H9 (cell line): ENCODE measurements around the gene HPDL. TPM values are rescaled to one million over a fixed set of nuclear protein-coding genes. Genes with fewer than 3 reads are reported as not detected.

Experiments used
- DNase-seq: peaks from one replicate; pipeline ENCODE4 v3.0.0-alpha.2; 2017
- H2AFZ ChIP-seq: one replicate; pipeline ENCODE4 v1.6.1; 2013; ENCODE audit warnings: mild to moderate bottlenecking, low read length, control low read depth, moderate library complexity
- H2AK5ac ChIP-seq: 2 replicates; pipeline ENCODE4 v1.6.1; 2013; ENCODE audit warnings: low read length, control low read depth, mixed read lengths; ENCODE audit not compliant: insufficient read length
- H2BK120ac ChIP-seq: one replicate; pipeline ENCODE4 v1.6.1; 2013; ENCODE audit warnings: low read depth, mild to moderate bottlenecking, low read length, control low read depth, inconsistent platforms; ENCODE audit not compliant: poor library complexity, severe bottlenecking
- H2BK12ac ChIP-seq: 2 replicates; pipeline ENCODE4 v1.6.1; 2013; ENCODE audit warnings: low read length, control low read depth, mixed read lengths, low read depth; ENCODE audit not compliant: insufficient read length
- H2BK15ac ChIP-seq: 2 replicates; pipeline ENCODE4 v1.6.1; 2013; ENCODE audit warnings: low read depth, low read length, control low read depth
- H2BK20ac ChIP-seq: one replicate; pipeline ENCODE4 v1.6.1; 2013; ENCODE audit warnings: low read depth, mild to moderate bottlenecking, low read length, control low read depth, inconsistent platforms; ENCODE audit not compliant: poor library complexity, severe bottlenecking
- H2BK5ac ChIP-seq: 2 replicates; pipeline ENCODE4 v1.6.1; 2013; ENCODE audit warnings: low read length, control low read depth, mixed read lengths; ENCODE audit not compliant: insufficient read length
- H3K14ac ChIP-seq: 2 replicates; pipeline ENCODE4 v1.6.1; 2013; ENCODE audit warnings: low read length, control low read depth; ENCODE audit not compliant: insufficient read depth
- H3K18ac ChIP-seq: 2 replicates; pipeline ENCODE4 v1.6.1; 2013; ENCODE audit warnings: low read depth, mild to moderate bottlenecking, mixed read lengths, low read length, control low read depth; ENCODE audit not compliant: insufficient read length
- H3K23ac ChIP-seq: 2 replicates; pipeline ENCODE4 v1.6.1; 2013; ENCODE audit warnings: low read length, control low read depth, mixed read lengths, low read depth; ENCODE audit not compliant: insufficient read length
- H3K23me2 ChIP-seq: 2 replicates; pipeline ENCODE4 v1.6.1; 2013; ENCODE audit warnings: low read depth, mild to moderate bottlenecking, mixed read lengths, low read length, control low read depth; ENCODE audit not compliant: insufficient read length, poor library complexity, severe bottlenecking
- H3K27ac ChIP-seq: 2 replicates; pipeline ENCODE4 v1.5.1; 2013; ENCODE audit warnings: low read length, control low read depth, mixed read lengths, low read depth; ENCODE audit not compliant: insufficient read length
- H3K27me3 ChIP-seq: 2 replicates; pipeline ENCODE4 v1.6.1; 2013; ENCODE audit warnings: low read length, control low read depth, inconsistent platforms; ENCODE audit not compliant: insufficient read depth
- H3K4ac ChIP-seq: 2 replicates; pipeline ENCODE4 v1.6.1; 2013; ENCODE audit warnings: low read depth, mild to moderate bottlenecking, control low read depth, inconsistent platforms, low read length, moderate library complexity
- H3K4me1 ChIP-seq: 2 replicates; pipeline ENCODE4 v1.6.1; 2013; ENCODE audit warnings: low read length, control low read depth, inconsistent platforms; ENCODE audit not compliant: insufficient read depth
- H3K4me2 ChIP-seq: 2 replicates; pipeline ENCODE4 v1.6.1; 2013; ENCODE audit warnings: low read length, control low read depth, mixed read lengths; ENCODE audit not compliant: insufficient read length, insufficient read depth
- H3K56ac ChIP-seq: 2 replicates; pipeline ENCODE4 v1.6.1; 2013; ENCODE audit warnings: low read depth, mild to moderate bottlenecking, mixed read lengths, low read length, control low read depth; ENCODE audit not compliant: insufficient read length
- H3K79me1 ChIP-seq: 2 replicates; pipeline ENCODE4 v1.6.1; 2013; ENCODE audit warnings: low read depth, mild to moderate bottlenecking, moderate library complexity, low read length, control low read depth, inconsistent platforms; ENCODE audit not compliant: insufficient read depth, poor library complexity, severe bottlenecking
- H3K79me2 ChIP-seq: 2 replicates; pipeline ENCODE4 v1.6.1; 2013; ENCODE audit warnings: low read length, control low read depth, inconsistent platforms; ENCODE audit not compliant: insufficient read depth
- H3K9ac ChIP-seq: 2 replicates; pipeline ENCODE4 v1.6.1; 2013; ENCODE audit warnings: low read length, control low read depth, mixed read lengths; ENCODE audit not compliant: insufficient read length; ENCODE audit errors: extremely low read depth
- H3K9me3 ChIP-seq: one replicate; pipeline ENCODE4 v1.6.1; 2013; ENCODE audit warnings: low read depth, low read length, inconsistent platforms; ENCODE audit not compliant: control insufficient read depth
- H3T11ph ChIP-seq: one replicate; pipeline ENCODE4 v1.6.1; 2013; ENCODE audit warnings: mild to moderate bottlenecking, low read length, control low read depth, inconsistent platforms
- H4K20me1 ChIP-seq: one replicate; pipeline ENCODE4 v1.6.1; 2013; ENCODE audit not compliant: control insufficient read depth, insufficient read length, insufficient read depth
- H4K5ac ChIP-seq: 2 replicates; pipeline ENCODE4 v1.6.1; 2013; ENCODE audit warnings: low read depth, mild to moderate bottlenecking, mixed read lengths, low read length, control low read depth; ENCODE audit not compliant: insufficient read length
- H4K8ac ChIP-seq: replicated peaks from 2 replicates; pipeline ENCODE4 v1.6.1; 2013; ENCODE audit warnings: low read length, control low read depth, mixed read lengths, low read depth; ENCODE audit not compliant: insufficient read length
- H4K91ac ChIP-seq: 2 replicates; pipeline ENCODE4 v1.6.1; 2013; ENCODE audit warnings: low read depth, mild to moderate bottlenecking, moderate library complexity, mixed read lengths, low read length, control low read depth; ENCODE audit not compliant: insufficient read length
- H3K27ac Mint-ChIP-seq, 3 experiments: 2 replicates in 2 of 3; 3 replicates in 1 of 3; pipeline ENCODE4 v1.8.0; 2020 to 2021; ENCODE audit warnings: mixed read lengths in 3 of 3, mild to moderate bottlenecking in 1 of 3, moderate library complexity in 1 of 3
- H3K27me3 Mint-ChIP-seq: 2 replicates; pipeline ENCODE4 v1.8.0; 2021; ENCODE audit warnings: low read depth, mild to moderate bottlenecking, moderate library complexity, mixed read lengths
- H3K36me3 Mint-ChIP-seq, 3 experiments: 2 replicates in 2 of 3; 3 replicates in 1 of 3; pipeline ENCODE4 v1.8.0; 2020 to 2021; ENCODE audit warnings: low read depth in 3 of 3, mixed read lengths in 3 of 3; ENCODE audit not compliant: insufficient read depth in 1 of 3
- H3K4me1 Mint-ChIP-seq, 2 experiments: 2 replicates each; pipeline ENCODE4 v1.8.0; 2020; ENCODE audit warnings: mixed read lengths in 2 of 2
- H3K4me3 Mint-ChIP-seq, 2 experiments: 2 replicates in 1 of 2; 3 replicates in 1 of 2; pipeline ENCODE4 v1.8.0; 2020 to 2021; ENCODE audit warnings: mild to moderate bottlenecking in 2 of 2, mixed read lengths in 2 of 2, moderate library complexity in 1 of 2
- H3K9me3 Mint-ChIP-seq, 2 experiments: 2 replicates in 1 of 2; 3 replicates in 1 of 2; pipeline ENCODE4 v1.8.0; 2020; ENCODE audit warnings: mild to moderate bottlenecking in 2 of 2, mixed read lengths in 2 of 2, moderate library complexity in 1 of 2
- WGBS: extraction: QIAGEN DNeasy Blood & Tissue Kit; methylation state at CpG from one replicate; pipeline ENCODE4 v1.1.7; 2013; ENCODE audit warnings: missing lambda C conversion rate, low lambda C conversion rate, mixed read lengths; ENCODE audit not compliant: insufficient read length; ENCODE audit errors: extremely low coverage; 5-methylcytosine and 5-hydroxymethylcytosine counted together
- total RNA-seq: library from RNA; stranded (reverse); gene quantifications from 2 replicates; pipeline ENCODE4 v1.2.1, GENCODE V29; 2021
- TF ChIP-seq, protein P1 (sequence below): fragments of 200-600 bp; sonication (generic); conservative IDR thresholded peaks from 3 replicates; pipeline ENCODE4 v1.8.0; 2021; ENCODE audit warnings: antibody characterized with exemption, mild to moderate bottlenecking

Gene HPDL
- total RNA-seq, 1 experiment from 2014 or later = 10.6 TPM

DNA sequence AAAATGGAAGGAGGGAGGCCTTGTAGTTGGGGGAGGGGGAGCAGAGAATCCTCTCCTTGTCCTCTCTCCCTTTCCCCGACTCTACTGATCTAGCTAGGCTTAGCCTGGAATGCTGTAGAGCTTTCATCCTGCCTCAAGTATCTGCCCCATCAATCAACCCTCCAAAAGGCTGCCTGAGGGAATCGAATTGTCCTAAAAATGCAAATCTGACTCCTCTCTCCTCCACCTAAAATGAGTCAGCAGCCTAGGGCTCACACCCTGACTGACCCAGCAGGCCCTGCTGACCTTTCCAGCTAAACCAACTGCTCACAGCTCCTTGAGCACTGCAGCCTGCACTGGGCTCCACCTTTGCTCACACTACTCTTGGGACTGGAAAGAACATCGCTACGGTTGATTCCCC is 2.8 kb downstream of the HPDL start:
- no CpG with 5 or more reads among the region's 4 CpGs for WGBS
- Histone ChIP-seq H2AFZ (no peak overlapping the region), H3K79me1 (no peaks in the 10 kb centered on the region), H3K27me3 (no peaks in the 10 kb centered on the region), H3K9ac (no peak overlapping the region), H3K27ac (peak overlapping the region; percentile 32), H3K9me3 (no peaks in the 10 kb centered on the region), H3K4me2 (no peak overlapping the region), H4K8ac (no peak overlapping the region), H2BK15ac (no peak overlapping the region), H3T11ph (no peak overlapping the region), H3K23me2 (peaks cover 16% of the 10 kb centered on the region), H3K4me1 (peaks cover 6% of the 10 kb centered on the region; the same call in 1 of the 2 replicates), H3K14ac (peak overlapping the region; percentile 18; the same call in 1 of the 2 replicates), H4K5ac (no peak overlapping the region), H2BK12ac (no peak overlapping the region), H3K4ac (no peak overlapping the region), H3K56ac (no peak overlapping the region), H3K18ac (no peak overlapping the region), H2BK20ac (no peak overlapping the region), H2BK120ac (no peak overlapping the region), H3K79me2 (no peaks in the 10 kb centered on the region), H2BK5ac (no peak overlapping the region), H4K91ac (no peak overlapping the region), H2AK5ac (no peak overlapping the region), H3K23ac (no peak overlapping the region), H4K20me1 (no peaks in the 10 kb centered on the region)
- peak; percentile 78 for DNase-seq
- TF ChIP-seq, protein P1, sequence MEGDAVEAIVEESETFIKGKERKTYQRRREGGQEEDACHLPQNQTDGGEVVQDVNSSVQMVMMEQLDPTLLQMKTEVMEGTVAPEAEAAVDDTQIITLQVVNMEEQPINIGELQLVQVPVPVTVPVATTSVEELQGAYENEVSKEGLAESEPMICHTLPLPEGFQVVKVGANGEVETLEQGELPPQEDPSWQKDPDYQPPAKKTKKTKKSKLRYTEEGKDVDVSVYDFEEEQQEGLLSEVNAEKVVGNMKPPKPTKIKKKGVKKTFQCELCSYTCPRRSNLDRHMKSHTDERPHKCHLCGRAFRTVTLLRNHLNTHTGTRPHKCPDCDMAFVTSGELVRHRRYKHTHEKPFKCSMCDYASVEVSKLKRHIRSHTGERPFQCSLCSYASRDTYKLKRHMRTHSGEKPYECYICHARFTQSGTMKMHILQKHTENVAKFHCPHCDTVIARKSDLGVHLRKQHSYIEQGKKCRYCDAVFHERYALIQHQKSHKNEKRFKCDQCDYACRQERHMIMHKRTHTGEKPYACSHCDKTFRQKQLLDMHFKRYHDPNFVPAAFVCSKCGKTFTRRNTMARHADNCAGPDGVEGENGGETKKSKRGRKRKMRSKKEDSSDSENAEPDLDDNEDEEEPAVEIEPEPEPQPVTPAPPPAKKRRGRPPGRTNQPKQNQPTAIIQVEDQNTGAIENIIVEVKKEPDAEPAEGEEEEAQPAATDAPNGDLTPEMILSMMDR = no peak
- H3K36me3 Mint-ChIP-seq = peaks cover 32 to 56% (median 51%) of the 10 kb centered on the region in 3 experiments
- peak overlapping the region; percentile 9 to 74; a peak in 3 of 5 replicates for H3K4me3 Mint-ChIP-seq
- peaks cover 2 to 3% of the 10 kb centered on the region in 2 experiments; a peak in 3 of 5 replicates for H3K9me3 Mint-ChIP-seq
- peak overlapping the region; percentile 75 to 97 (median 94); a peak in 6 of 7 replicates for H3K27ac Mint-ChIP-seq
- H3K4me1 Mint-ChIP-seq = peaks cover 33 to 40% of the 10 kb centered on the region in 2 experiments
- H3K27me3 Mint-ChIP-seq = no peaks in the 10 kb centered on the region
